Effector memory CD4-positive, alpha-beta T cell (primary cell): ENCODE measurements around the gene TMEM131.

Experiments used
- DNase-seq, 3 donors: peaks; one replicate each; pipeline ENCODE4 v3.0.0-alpha.2; 2020
- H3K27ac ChIP-seq: 2 replicates; pipeline ENCODE4 v1.7.0; 2013; ENCODE audit warnings: mild to moderate bottlenecking, low read length, moderate library complexity; ENCODE audit not compliant: insufficient read depth, poor library complexity, severe bottlenecking
- H3K27me3 ChIP-seq: replicated peaks from 2 replicates; pipeline ENCODE4 v1.7.0; 2013; ENCODE audit warnings: mild to moderate bottlenecking, low read length; ENCODE audit not compliant: insufficient read depth, control insufficient read depth, poor library complexity, severe bottlenecking
- H3K36me3 ChIP-seq: 2 replicates; pipeline ENCODE4 v1.7.0; 2013; ENCODE audit warnings: mild to moderate bottlenecking, low read length, moderate library complexity; ENCODE audit not compliant: control insufficient read depth, insufficient read depth
- H3K4me1 ChIP-seq: 2 replicates; pipeline ENCODE4 v1.7.0; 2013; ENCODE audit warnings: low read length, mild to moderate bottlenecking; ENCODE audit not compliant: control insufficient read depth, insufficient read depth, poor library complexity, severe bottlenecking
- H3K4me3 ChIP-seq: 2 replicates; pipeline ENCODE4 v1.7.0; 2013; ENCODE audit warnings: low read length, low read depth, mild to moderate bottlenecking; ENCODE audit not compliant: insufficient read depth, poor library complexity, severe bottlenecking
- H3K9me3 ChIP-seq: 2 replicates; pipeline ENCODE4 v1.7.0; 2013; ENCODE audit warnings: mild to moderate bottlenecking, low read length, moderate library complexity; ENCODE audit not compliant: control insufficient read depth

The TMEM131 gene

GRCh38 chr2:97723156-97724072 lies 272.3 kb downstream of the TMEM131 start:
- H3K9me3 ChIP-seq = no peaks in the 10 kb centered on the region
- peaks cover 29% of the 10 kb centered on the region for H3K4me1 ChIP-seq
- DNase-seq = no peak
- no peaks in the 10 kb centered on the region for H3K27me3 ChIP-seq
- peaks cover 58% of the 10 kb centered on the region for H3K36me3 ChIP-seq
- H3K4me3 ChIP-seq = no peak overlapping the region
- no peak overlapping the region for H3K27ac ChIP-seq

GRCh38 chr2:97722227-97722626 lies 273.5 kb downstream of the TMEM131 start:
- no peak overlapping the region for H3K27ac ChIP-seq

GRCh38 chr2:97720746-97721145 lies 275.0 kb downstream of the TMEM131 start:
- Histone ChIP-seq H3K4me3 (peak overlapping the region; percentile 1), H3K4me1 (peaks cover 50% of the 10 kb centered on the region), H3K36me3 (peaks cover 39% of the 10 kb centered on the region), H3K27me3 (no peaks in the 10 kb centered on the region), H3K27ac (peak overlapping the region; percentile 37), H3K9me3 (no peaks in the 10 kb centered on the region)
- no peak for DNase-seq

More at GRCh38 chr2:97722227-97722626, 273.5 kb downstream of the TMEM131 start:
- no peak for DNase-seq
- Histone ChIP-seq H3K36me3 (peaks cover 49% of the 10 kb centered on the region), H3K9me3 (no peaks in the 10 kb centered on the region), H3K4me1 (peaks cover 35% of the 10 kb centered on the region), H3K27me3 (no peaks in the 10 kb centered on the region), H3K4me3 (no peak overlapping the region)

GRCh38 chr2:97719362-97720155 lies 276.2 kb downstream of the TMEM131 start:
- Histone ChIP-seq H3K9me3 (no peaks in the 10 kb centered on the region), H3K36me3 (peaks cover 28% of the 10 kb centered on the region), H3K27ac (peak overlapping the region; percentile 98), H3K27me3 (no peaks in the 10 kb centered on the region), H3K4me1 (peaks cover 62% of the 10 kb centered on the region), H3K4me3 (peak overlapping the region; percentile 75)
- no peak for DNase-seq

DNA sequence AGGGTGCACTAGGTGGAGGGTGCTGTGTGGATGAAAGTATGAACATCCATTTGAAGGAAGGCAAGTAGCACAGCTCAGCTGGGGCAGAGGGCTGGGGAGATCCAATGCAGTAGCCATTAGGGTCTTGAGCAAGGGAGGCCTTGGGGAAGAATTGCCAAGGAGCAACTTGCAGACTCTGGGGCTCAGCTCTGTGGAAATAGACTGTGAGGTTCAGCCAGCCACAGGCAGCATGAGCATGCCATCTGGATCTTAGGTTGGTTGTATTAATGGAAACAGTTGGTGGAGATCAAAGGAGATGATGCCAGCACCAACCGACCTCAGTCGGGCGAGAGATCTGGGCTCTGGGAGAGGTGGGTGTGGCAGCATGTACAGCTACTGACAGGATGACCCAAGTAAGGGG lies 276.8 kb downstream of the TMEM131 start:
- Histone ChIP-seq H3K27ac (peak overlapping the region; percentile 98), H3K4me3 (peak overlapping the region; percentile 75), H3K36me3 (peaks cover 22% of the 10 kb centered on the region), H3K27me3 (no peaks in the 10 kb centered on the region), H3K9me3 (no peaks in the 10 kb centered on the region), H3K4me1 (peaks cover 65% of the 10 kb centered on the region)
- DNase-seq = no peak

- H3K27me3 ChIP-seq = no peaks in the 10 kb centered on the region
- H3K36me3 ChIP-seq = peaks cover 16% of the 10 kb centered on the region
- H3K27ac ChIP-seq = peak overlapping the region; percentile 98
- peak; percentile 66 to 71 (median 66) for DNase-seq
- H3K4me1 ChIP-seq = peaks cover 68% of the 10 kb centered on the region
- no peaks in the 10 kb centered on the region for H3K9me3 ChIP-seq
- H3K4me3 ChIP-seq = peak overlapping the region; percentile 75
These were observed 277.5 kb downstream of the TMEM131 start for GRCh38 chr2:97718051-97718882.

GRCh38 chr2:97717613-97717995 lies 278.1 kb downstream of the TMEM131 start:
- peak overlapping the region; percentile 98 for H3K27ac ChIP-seq
- peaks cover 16% of the 10 kb centered on the region for H3K36me3 ChIP-seq
- H3K9me3 ChIP-seq = no peaks in the 10 kb centered on the region
- DNase-seq = no peak
- H3K27me3 ChIP-seq = no peaks in the 10 kb centered on the region
- H3K4me3 ChIP-seq = peak overlapping the region; percentile 75
- H3K4me1 ChIP-seq = peaks cover 75% of the 10 kb centered on the region

GRCh38 chr2:97716695-97717612 lies 278.8 kb downstream of the TMEM131 start:
- Histone ChIP-seq H3K27me3 (no peaks in the 10 kb centered on the region), H3K27ac (peak overlapping the region; percentile 98), H3K4me3 (peak overlapping the region; percentile 75), H3K9me3 (no peaks in the 10 kb centered on the region), H3K4me1 (peaks cover 81% of the 10 kb centered on the region), H3K36me3 (peaks cover 16% of the 10 kb centered on the region)
- no peak for DNase-seq
